Mucosa of gallbladder (tissue), 1 donor: ENCODE data around the gene SUCO. TPM values are rescaled to one million over a fixed set of nuclear protein-coding genes. Genes with fewer than 3 reads are reported as not detected.

Experiments used
- DNase-seq: peaks from one replicate; pipeline ENCODE4 v3.0.0-alpha.2; 2020; ENCODE audit warnings: low spot score
- total RNA-seq: library from RNA; stranded (reverse); gene quantifications from one replicate; pipeline ENCODE4 v1.2.1, GENCODE V29; 2021
- donor health status: DM: no; HTN: no; CAD: no.

The SUCO gene
- total RNA-seq, 1 donor from 2014 or later: 38.1 TPM

DNA sequence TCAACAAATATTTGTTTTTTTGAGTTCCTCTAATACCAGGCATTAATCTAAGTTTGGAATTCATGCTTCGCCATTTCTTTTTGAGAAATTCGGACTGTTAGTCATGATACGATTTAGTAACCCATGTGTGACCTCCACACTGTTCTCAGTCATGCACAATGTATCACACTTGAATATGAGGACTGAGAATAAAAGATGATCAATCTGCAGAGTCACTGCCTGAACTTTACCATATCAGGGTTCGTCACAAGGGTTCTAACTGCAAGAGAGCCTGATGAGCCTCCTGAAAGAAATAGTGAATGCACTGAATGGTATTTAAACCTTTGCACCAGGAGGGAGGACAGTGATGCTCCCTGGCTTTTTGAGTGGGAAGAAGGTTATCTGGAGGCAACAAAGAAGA, 115.0 kb downstream of the SUCO start:
- DNase-seq: no peak

DNA sequence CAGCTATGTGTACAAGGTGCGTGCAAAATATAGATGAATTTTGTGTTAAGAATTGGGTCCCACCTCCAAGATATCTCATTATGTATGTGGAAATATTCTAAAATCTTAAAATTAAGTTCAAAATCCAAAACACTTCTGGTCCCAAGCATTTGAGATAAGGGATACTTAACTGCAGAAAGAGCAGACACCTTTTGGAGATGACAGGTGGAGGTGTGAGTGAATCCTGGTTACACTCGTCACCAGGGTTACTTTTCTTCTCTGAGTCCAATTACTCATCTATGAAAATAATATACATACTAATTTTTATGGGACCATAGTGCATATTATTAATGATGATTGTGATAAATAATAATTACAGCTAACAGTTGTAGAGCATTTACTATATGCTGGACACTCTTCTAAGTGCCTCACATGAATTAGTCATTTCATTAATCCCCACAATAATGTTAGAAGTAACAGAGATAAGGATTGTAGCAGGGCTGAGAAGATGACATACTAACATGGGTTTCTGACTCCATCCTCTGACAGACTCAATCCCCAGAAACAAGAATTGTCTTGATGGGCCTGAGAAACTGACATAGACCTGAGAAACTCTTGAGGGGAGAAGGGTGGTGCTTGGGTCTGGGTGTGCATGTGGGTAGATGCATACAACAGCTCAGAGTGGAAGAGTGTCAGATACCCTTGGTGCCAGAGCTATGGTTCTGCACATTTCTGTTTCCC, 117.7 kb downstream of the SUCO start:
- no peak for DNase-seq

DNA sequence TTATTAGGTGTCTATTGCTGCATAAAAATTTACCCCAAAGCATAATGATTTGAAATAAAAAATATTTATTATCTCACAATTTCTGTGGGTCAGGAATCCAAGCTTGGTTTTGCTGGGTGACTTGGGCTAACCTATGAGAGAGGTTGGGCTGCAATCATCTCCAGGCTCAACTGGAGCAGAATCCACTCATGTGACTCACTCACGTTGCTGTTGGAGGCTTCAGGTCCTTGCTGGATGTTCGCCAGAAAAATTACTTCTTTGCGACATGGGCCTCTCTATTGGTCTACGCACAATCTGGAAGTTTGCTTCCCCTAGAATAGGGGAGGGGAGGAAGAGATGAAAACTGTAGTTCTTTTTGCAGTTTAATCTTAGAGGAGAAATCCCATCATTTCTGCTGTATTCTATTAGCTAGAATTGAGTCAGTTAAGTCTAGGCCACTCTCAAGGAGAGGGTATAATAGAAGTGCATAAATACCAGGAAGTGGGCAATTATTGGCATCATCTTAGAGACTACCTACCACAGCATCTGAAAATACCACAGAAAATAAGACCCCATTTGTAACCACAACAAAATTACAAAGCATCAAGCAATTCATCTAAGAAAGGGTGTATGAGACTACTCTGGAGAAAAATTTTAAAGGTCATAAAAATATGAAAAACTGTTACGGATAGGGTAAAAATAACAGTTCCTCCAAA, 120.2 kb downstream of the SUCO start:
- DNase-seq: no peak

DNA sequence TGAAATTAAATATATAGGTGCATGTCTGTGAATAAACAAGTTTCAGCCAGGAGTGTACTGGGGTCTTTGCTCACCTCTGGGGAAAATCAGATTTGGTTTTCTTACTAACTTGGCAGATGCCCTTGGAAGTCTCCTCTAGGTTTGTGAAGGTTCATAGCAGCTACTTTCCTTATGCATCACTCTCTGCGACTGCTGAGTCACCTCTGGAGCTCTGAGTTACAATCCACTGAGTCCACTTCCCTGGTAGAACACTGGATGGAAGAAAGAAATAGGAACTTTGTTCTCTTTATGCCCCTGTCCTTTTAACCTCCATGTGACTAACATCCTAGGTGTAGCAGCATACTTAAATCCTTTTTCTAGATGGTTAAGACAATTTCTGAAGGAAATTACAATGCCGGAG, 121.6 kb downstream of the SUCO start:
- no peak for DNase-seq

DNA sequence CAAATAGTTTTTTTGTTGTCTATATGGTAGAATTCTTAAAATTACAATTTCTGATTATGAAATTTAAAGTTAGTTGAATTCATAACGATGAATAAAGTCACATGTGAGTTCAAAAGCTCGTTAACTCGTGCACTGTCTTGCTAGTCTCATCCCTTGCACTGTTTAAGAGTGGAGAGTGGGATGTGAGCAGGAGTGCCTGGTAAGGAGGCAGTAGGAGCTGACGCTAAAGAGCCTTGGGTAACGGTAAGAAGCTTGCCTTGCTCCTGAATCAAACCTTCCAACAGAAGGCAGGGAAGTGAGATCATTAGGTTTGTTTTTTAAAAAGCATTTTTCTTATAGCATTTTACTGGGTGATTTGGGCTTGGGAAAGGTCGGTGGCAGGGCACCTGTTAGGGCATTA, 123.6 kb downstream of the SUCO start:
- DNase-seq: no peak

DNA sequence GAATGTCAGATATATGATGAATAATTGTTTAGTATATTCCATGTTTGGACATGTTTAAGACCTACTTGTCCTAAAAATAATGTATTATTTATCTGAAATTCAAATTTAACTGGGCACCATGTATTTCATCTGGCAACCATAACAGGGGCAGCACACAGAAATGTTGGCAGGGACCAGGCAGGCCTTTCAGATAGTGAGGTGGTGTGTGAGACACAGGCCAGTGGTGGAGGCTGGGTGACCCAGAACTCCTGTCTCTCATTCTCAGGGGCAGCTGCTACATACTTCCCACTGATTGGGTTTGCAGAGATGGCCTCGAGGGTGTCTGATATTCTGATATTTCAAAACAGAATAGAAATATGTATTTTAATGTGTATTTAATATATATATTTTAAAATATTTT, 124.6 kb downstream of the SUCO start:
- no peak for DNase-seq

DNA sequence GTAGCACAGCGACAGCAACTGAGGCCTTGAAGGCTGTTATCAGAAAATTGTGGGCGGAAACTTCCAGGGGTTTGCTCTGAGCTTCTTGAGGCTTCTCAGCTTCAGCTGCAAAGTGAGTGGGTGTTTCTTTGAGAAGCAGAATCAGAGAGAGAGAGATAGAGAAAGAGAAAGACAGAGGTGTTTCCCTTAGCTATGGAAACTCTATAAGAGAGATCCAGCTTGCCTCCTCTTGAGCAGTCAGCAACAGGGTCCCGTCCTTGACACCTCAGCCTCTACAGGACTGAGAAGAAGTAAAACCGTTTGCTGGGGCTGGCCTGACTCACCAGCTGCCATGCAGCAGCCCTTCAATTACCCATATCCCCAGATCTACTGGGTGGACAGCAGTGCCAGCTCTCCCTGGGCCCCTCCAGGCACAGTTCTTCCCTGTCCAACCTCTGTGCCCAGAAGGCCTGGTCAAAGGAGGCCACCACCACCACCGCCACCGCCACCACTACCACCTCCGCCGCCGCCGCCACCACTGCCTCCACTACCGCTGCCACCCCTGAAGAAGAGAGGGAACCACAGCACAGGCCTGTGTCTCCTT, 126.0 kb downstream of the SUCO start, which contains the start of gene FASLG:
FASLG (plus strand) TSS at position 233 of the 583 bp plus-strand sequence; CDS start at position 332, 99 bp downstream.
- no peak for DNase-seq

DNA sequence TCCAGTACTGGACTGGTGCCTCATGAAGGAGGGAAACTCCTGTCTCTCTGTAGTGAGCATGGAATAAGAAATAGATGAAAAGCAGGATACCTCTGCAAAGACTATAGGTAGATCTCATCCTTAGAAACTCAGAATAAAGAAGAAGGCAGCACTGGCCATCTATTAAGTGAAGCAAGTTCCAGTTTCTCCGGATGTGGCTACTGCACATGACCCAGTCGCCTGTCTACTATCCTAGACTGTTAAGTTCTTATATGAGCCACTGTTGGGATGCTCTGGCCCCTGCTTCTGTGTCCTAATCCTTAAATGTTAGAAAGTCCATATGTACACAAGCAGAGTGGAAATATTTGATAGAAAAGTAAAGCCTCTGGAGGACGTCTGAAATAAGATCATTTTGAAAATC, 128.2 kb downstream of the SUCO start:
- DNase-seq: no peak

Other genes with a start within 250 kb of the SUCO start
- not detected for gene C1orf105, start 112.5 kb upstream of the SUCO start, total RNA-seq
- 36.3 TPM for gene PIGC, start 89.1 kb upstream of the SUCO start, total RNA-seq
- gene FASLG, start 126.0 kb downstream of the SUCO start, total RNA-seq: 0.83 TPM